Spleen (tissue), 11 donors: ENCODE results near the gene GABRB1. TPM values are rescaled to one million over a fixed set of nuclear protein-coding genes. Genes with fewer than 3 reads are reported as not detected.

ENCODE experiments used
- DNase-seq: peaks from one replicate; pipeline ENCODE4 v3.0.0-alpha.2; 2020
- H3K27ac ChIP-seq, 8 donors: fragments of 200-600 bp; sonication (generic) in 7 of 8; 1 replicate in 4 of 8; 2 replicates in 4 of 8; pipeline versions ENCODE4 v1.5.0 to v1.8.0; 2016 to 2021; ENCODE audit warnings: inconsistent platforms in 4 of 8, mild to moderate bottlenecking in 4 of 8, moderate library complexity in 1 of 8
- H3K27me3 ChIP-seq, 7 donors: fragments of 200-600 bp; sonication (generic) in 6 of 7; replicated peaks in 1 of 7; 1 replicate in 4 of 7; 2 replicates in 3 of 7; pipeline versions ENCODE4 v1.5.0 to v1.8.0; 2016 to 2021; ENCODE audit warnings: inconsistent platforms in 3 of 7, mild to moderate bottlenecking in 1 of 7
- H3K36me3 ChIP-seq, 6 donors: fragments of 200-600 bp; sonication (generic) in 5 of 6; 1 replicate in 4 of 6; 2 replicates in 2 of 6; pipeline versions ENCODE4 v1.5.0 to v1.8.0; 2016 to 2021; ENCODE audit warnings: inconsistent platforms in 2 of 6
- H3K4me1 ChIP-seq, 6 donors: fragments of 200-600 bp; sonication (generic) in 5 of 6; 1 replicate in 3 of 6; 2 replicates in 3 of 6; pipeline versions ENCODE4 v1.5.0 to v1.8.0; 2016 to 2021; ENCODE audit warnings: inconsistent platforms in 3 of 6
- H3K4me3 ChIP-seq, 8 donors: fragments of 200-600 bp; sonication (generic) in 7 of 8; 1 replicate in 4 of 8; 2 replicates in 4 of 8; pipeline versions ENCODE4 v1.5.0 to v1.8.0; 2016 to 2021; ENCODE audit warnings: inconsistent platforms in 4 of 8, mild to moderate bottlenecking in 4 of 8, moderate library complexity in 2 of 8
- H3K9me3 ChIP-seq, 8 donors: fragments of 200-600 bp; sonication (generic) in 7 of 8; 1 replicate in 4 of 8; 2 replicates in 4 of 8; pipeline versions ENCODE4 v1.5.0 to v1.8.0; 2016 to 2021; ENCODE audit warnings: inconsistent platforms in 4 of 8
- CTCF ChIP-seq, 11 experiments: fragments of 200-600 bp in 7 of 11; fragments of 450-650 bp in 4 of 11; sonication (generic) in 4 of 11; IDR thresholded peaks in 8 of 11; conservative IDR thresholded peaks in 3 of 11; 1 replicate in 7 of 11; 2 replicates in 4 of 11; pipeline versions ENCODE4 v1.4.0 to v1.8.0; 2016 to 2021; ENCODE audit warnings: antibody characterized with exemption in 11 of 11, inconsistent platforms in 4 of 11, mild to moderate bottlenecking in 1 of 11
- POLR2A ChIP-seq, 3 donors: fragments of 450-650 bp; IDR thresholded peaks; one replicate each; pipeline ENCODE4 v1.5.1; 2017; ENCODE audit warnings: antibody characterized with exemption in 3 of 3, mild to moderate bottlenecking in 1 of 3
- POLR2AphosphoS5 ChIP-seq, 3 donors: sonication (generic); formaldehyde crosslinking; IDR thresholded peaks; one replicate each; pipeline ENCODE4 v1.5.1; 2017; ENCODE audit warnings: antibody characterized with exemption in 3 of 3
- WGBS, 5 donors: extraction: QIAGEN DNeasy Blood & Tissue Kit in 3 of 5; methylation state at CpG; one replicate each; pipeline versions ENCODE4 v1.1.5 to v1.1.7; 2013 to 2018; 5-methylcytosine and 5-hydroxymethylcytosine counted together
- intact Hi-C: fragments of 100-400 bp; cut with DNase I; formaldehyde crosslinking; loops from one replicate; pipeline ENCODE4 v1.15.0; 2023; ENCODE audit warnings: low total_unique reads
- polyA plus RNA-seq, 3 donors: library from polyadenylated mRNA; stranded (reverse); fragments of 200-250 nt; gene quantifications; one replicate each; pipeline ENCODE4 v1.2.1, GENCODE V29; 2013
- total RNA-seq, 7 donors: library from RNA; depleted of rRNA in 3 of 7; stranded (reverse); fragments of >200 nt in 3 of 7; fragmentation: NEBNext Ultra II Directional in 4 of 7; extraction: Animal tissue kit (Norgen Biotek cat#: 25700) in 4 of 7; gene quantifications; one replicate each; pipeline versions ENCODE4 v1.1.0 to v1.2.1, GENCODE V29; 2016 to 2021
- donor health status: healthy with polysubstance abuse.
- donor health status: DM: no; HTN: no; CAD: no; lungs with moderate emphysema.
- donor health status: DM: no; HTN: no; CAD: no.
- donor health status: Bipolar disorder and iron deficiency.
- donor health status: healthy.
- donor health status: DM: no; HTN: no; CAD: no.
- donor health status: DM: yes; HTN: yes; CAD: no.

Gene GABRB1
- total and polyA plus RNA-seq, 10 donors = not detected

- WGBS, 5 donors = 44 to 60% (median 53%) methylated on average over 3 of the region's 3 CpGs
- no peak for DNase-seq
- Histone ChIP-seq H3K27ac (no peak overlapping the region), H3K4me3 (no peak overlapping the region), H3K36me3 (no peaks in the 10 kb centered on the region), H3K27me3 (no peaks in the 10 kb centered on the region), H3K4me1 (no peaks in the 10 kb centered on the region), H3K9me3 (no peaks in the 10 kb centered on the region)
- intact Hi-C loops = no loop called here
- TF ChIP-seq POLR2A (IDR thresholded peaks at IDR 0.05) = no peak
- no peak for TF ChIP-seq CTCF (IDR thresholded peaks at IDR 0.05 in 8 of 11, conservative IDR thresholded peaks at IDR 0.05 in 3 of 11)
- no peak for TF ChIP-seq POLR2AphosphoS5 (IDR thresholded peaks at IDR 0.05)
Observed at GRCh38 chr4:47160095-47160494, 128.7 kb downstream of the GABRB1 start.

- Histone ChIP-seq H3K27ac (no peak overlapping the region), H3K4me3 (no peak overlapping the region), H3K36me3 (no peaks in the 10 kb centered on the region), H3K9me3 (no peaks in the 10 kb centered on the region), H3K27me3 (no peaks in the 10 kb centered on the region), H3K4me1 (no peaks in the 10 kb centered on the region)
- WGBS, 5 donors = 65 to 81% (median 70%) methylated on average over 5 of the region's 5 CpGs
- intact Hi-C loops = no loop called here
- DNase-seq = no peak
- TF ChIP-seq CTCF (IDR thresholded peaks at IDR 0.05 in 8 of 11, conservative IDR thresholded peaks at IDR 0.05 in 3 of 11) (no peak), POLR2A (IDR thresholded peaks at IDR 0.05) (no peak), POLR2AphosphoS5 (IDR thresholded peaks at IDR 0.05) (no peak)
Observed at GRCh38 chr4:47167081-47168035, 136.0 kb downstream of the GABRB1 start.

GRCh38 chr4:47184083-47184482 lies 152.7 kb downstream of the GABRB1 start:
- intact Hi-C loops = no loop called here
- H3K4me1 ChIP-seq = no peaks in the 10 kb centered on the region
- H3K9me3 ChIP-seq = no peaks in the 10 kb centered on the region
- H3K4me3 ChIP-seq = no peak overlapping the region
- no peaks in the 10 kb centered on the region for H3K27me3 ChIP-seq
- no peak for DNase-seq
- WGBS, 5 donors = 62 to 78% (median 69%) methylated on average over 5 of the region's 5 CpGs
- H3K27ac ChIP-seq = no peak overlapping the region
- H3K36me3 ChIP-seq = no peaks in the 10 kb centered on the region
- no peak for TF ChIP-seq POLR2AphosphoS5 (IDR thresholded peaks at IDR 0.05)

- Histone ChIP-seq H3K4me1 (no peaks in the 10 kb centered on the region), H3K36me3 (no peaks in the 10 kb centered on the region), H3K27me3 (no peaks in the 10 kb centered on the region), H3K4me3 (no peak overlapping the region), H3K27ac (no peak overlapping the region), H3K9me3 (no peaks in the 10 kb centered on the region)
- intact Hi-C loops = no loop called here
- no peak for DNase-seq
- TF ChIP-seq POLR2AphosphoS5 (IDR thresholded peaks at IDR 0.05) (no peak), CTCF (IDR thresholded peaks at IDR 0.05 in 8 of 11, conservative IDR thresholded peaks at IDR 0.05 in 3 of 11) (no peak), POLR2A (IDR thresholded peaks at IDR 0.05) (no peak)
- WGBS, 5 donors = 83 to 91% (median 90%) methylated on average over 3 of the region's 3 CpGs
Observed at GRCh38 chr4:47185761-47186160, 154.4 kb downstream of the GABRB1 start.
